Measurements from ENCODE around the gene EXOC7.

- no peak for TF ChIP-seq POLR2AphosphoS5 (IDR thresholded peaks at IDR 0.05; ENCODE audit: insufficient read depth in 1 of 2, low read depth in 1 of 2)
- no peak for TF ChIP-seq POLR2A (IDR thresholded peaks at IDR 0.05)
These were observed 28.0 kb downstream of the EXOC7 start for GRCh38 chr17:76075364-76076145.

Data from vagina (tissue), 2 donors.